ENCODE data around the gene TRPM6. TPM values are rescaled to one million over a fixed set of nuclear protein-coding genes. Genes with fewer than 3 reads are reported as not detected.

Gene TRPM6
- polyA plus RNA-seq, 1 donor from 2014 or later = not detected

DNA sequence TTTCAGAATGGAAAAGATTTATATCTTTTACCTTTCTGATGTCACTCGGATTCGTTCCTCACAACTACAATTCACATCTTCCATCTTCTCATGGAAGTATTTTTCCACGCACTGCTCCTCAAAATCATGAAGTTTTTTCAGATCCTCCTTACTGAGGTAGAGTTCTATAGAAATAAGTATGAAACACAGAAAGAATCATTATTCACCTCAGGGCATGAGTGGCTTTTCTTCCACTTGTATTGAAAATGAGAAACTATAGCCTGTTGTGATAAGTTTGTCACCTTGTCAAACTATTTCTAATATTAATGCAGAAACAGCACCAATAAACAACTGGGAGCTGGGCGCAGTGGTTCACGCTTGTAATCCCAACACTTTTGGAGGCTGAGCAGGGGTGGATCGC is 116.0 kb downstream of the TRPM6 start:
- H3K36me3 Mint-ChIP-seq = no peaks in the 10 kb centered on the region
- no peaks in the 10 kb centered on the region for H3K4me1 Mint-ChIP-seq
- no peaks in the 10 kb centered on the region for H3K9me3 Mint-ChIP-seq
- H3K27ac Mint-ChIP-seq = no peak overlapping the region
- H3K4me3 Mint-ChIP-seq = no peak overlapping the region
- H3K27me3 Mint-ChIP-seq = peaks cover 8% of the 10 kb centered on the region

DNA sequence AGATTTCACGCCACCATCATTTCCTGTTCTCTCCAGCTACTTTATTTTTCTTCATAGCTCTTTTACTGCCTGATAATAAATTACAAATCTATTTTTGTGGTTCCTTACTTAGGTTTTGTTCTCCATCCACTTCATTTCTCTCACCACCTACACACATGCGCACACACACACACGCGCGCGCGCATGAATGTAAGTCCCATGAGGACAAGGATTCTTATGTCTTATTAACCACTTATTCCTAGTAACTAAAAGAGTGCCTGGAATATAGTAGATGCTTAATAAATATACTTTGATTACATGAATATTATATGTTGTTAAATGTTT is 116.5 kb downstream of the TRPM6 start:
- no peaks in the 10 kb centered on the region for H3K36me3 Mint-ChIP-seq
- no peaks in the 10 kb centered on the region for H3K4me1 Mint-ChIP-seq
- no peaks in the 10 kb centered on the region for H3K9me3 Mint-ChIP-seq
- peak overlapping the region in 1 of 3 donors; percentile 76 for H3K27ac Mint-ChIP-seq
- peaks cover 8% of the 10 kb centered on the region for H3K27me3 Mint-ChIP-seq
- H3K4me3 Mint-ChIP-seq = no peak overlapping the region

DNA sequence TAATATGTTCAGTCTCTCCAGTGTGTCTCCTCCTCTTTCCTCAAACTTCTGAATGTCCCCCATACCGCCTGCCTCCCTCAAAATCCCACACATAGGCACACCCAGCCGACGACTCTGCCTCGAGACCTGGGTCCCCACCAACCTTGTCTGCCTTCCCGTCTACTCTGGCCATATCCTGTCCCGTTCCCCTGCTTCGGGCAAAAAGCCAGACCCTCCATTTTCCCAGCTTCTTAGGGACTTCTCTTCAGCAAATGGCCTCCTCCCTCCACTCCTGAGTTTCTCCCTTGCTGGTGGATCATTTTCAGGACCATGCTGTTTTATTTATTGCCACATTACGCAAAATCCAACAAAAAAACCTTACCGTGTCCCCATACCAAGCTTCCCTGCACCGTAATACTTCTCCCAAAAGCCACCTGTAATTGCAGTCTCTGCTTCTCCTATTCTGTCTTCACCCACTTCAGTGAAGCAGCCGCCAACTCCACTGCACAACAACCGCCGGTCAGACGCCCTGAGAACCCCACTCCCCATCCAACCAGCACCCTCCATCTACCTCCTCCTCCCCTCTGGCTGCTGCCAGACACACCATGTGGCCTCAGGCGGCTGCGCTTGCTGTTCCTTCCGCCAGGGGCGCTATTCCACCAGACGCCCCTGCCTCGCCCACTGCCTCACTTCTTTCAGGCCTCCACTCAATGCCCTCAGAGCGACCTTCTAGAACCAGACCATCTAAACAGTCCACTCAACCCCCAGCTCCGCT is 117.0 kb downstream of the TRPM6 start:
- Mint-ChIP-seq H3K27ac (peak overlapping the region in 2 of 3 donors; percentile 7 to 76), H3K4me3 (no peak overlapping the region), H3K4me1 (no peaks in the 10 kb centered on the region), H3K36me3 (no peaks in the 10 kb centered on the region), H3K9me3 (no peaks in the 10 kb centered on the region), H3K27me3 (peaks cover 8% of the 10 kb centered on the region)

DNA sequence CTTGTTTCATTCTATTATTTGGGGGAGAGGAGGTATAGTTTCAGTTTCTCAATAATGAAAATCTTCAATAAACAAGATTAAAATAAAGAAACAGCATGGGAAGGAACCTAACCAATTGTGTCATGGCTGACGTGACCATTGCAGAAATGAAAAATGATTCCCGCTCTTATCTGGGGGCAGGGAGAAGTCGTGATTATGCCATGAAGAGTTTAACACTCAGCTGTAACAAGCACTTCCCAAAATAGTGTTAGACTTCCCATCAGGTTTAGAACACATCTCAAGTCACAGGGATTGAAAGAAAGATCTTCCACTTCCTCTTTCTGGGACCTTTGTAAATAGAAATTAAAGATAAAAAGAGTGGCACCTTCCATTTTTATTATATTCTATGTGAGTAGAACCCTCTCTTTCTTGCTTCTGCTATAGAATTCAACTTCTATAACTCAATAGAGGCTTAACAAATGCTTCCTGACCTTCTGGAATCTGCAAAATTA is 122.2 kb downstream of the TRPM6 start:
- H3K9me3 Mint-ChIP-seq = no peaks in the 10 kb centered on the region
- no peak overlapping the region for H3K4me3 Mint-ChIP-seq
- H3K36me3 Mint-ChIP-seq = no peaks in the 10 kb centered on the region
- H3K4me1 Mint-ChIP-seq = peaks cover 0 to 2% (median 0%) of the 10 kb centered on the region in 3 donors
- H3K27me3 Mint-ChIP-seq = peaks cover 2% of the 10 kb centered on the region
- no peak overlapping the region for H3K27ac Mint-ChIP-seq

DNA sequence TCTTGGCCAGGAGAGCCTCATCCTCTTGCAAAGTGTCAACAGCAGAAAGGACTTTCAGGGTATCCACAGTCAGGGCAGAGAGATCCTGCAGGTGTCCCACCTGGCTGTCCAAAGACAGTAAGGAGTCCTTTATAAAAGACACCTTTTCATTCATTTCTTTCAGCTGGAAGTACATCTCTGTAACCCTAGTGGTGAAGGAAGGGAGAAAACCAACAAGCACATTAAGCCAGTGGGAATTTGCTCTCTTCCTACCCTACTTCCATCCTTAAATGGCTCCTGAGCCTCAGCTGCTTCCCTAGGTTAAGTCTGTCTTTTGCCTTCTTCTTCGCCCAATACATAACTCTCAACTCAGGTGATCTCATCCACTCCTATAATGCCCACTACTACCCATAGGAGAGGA is 124.8 kb downstream of the TRPM6 start:
- H3K27ac Mint-ChIP-seq = no peak overlapping the region
- H3K36me3 Mint-ChIP-seq = no peaks in the 10 kb centered on the region
- peaks cover 0 to 2% (median 0%) of the 10 kb centered on the region in 3 donors for H3K4me1 Mint-ChIP-seq
- H3K27me3 Mint-ChIP-seq = no peaks in the 10 kb centered on the region
- H3K4me3 Mint-ChIP-seq = no peak overlapping the region
- H3K9me3 Mint-ChIP-seq = no peaks in the 10 kb centered on the region

DNA sequence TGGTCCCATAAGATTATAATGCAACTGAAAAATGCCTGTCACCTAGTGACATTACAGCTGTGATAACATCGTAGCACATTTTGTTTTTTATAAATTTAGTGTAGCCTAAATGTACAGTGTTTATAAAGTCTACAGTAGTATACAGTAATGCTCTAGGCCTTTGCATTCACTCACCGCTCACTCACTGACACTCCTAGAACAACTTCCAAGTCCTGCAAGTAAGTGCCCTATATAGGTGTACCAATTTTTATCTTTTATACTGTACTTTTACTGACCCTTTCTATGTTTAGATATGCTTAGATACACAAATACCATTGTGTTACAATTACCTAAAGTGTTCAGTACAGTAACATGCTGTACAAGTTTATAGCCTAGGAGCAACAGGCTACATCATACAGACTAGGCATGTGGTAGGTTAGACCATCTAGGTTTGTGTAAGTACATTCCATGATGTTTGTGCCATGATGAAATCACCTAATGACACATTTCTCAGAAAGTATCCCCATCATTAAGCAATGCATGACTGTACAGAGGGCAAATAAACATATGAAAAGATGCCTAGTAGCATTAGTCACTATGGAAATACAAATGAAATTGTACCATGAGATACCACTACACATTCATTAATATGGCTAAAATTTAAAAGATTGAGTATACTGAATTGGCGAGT is 127.6 kb downstream of the TRPM6 start:
- Mint-ChIP-seq H3K27me3 (no peaks in the 10 kb centered on the region), H3K4me3 (no peak overlapping the region)

DNA sequence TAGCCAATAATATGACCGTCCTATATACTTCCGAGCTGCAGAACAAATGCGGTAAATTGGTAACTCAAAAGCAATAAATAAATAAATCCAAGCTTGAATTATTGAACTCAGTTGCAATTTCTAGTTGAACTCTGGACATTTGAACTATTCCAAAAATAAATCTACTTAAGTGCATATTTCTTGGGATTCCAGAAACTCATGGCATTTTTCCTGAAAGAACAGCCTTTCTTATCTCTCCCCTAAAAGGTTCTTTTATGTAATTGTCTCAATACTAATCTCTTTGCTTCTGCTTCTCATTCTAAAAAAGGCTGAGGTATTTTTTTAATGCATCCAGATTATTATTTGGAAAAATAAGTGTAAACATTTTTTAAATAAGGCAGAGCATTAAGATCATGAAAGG is 131.7 kb downstream of the TRPM6 start:
- Mint-ChIP-seq H3K36me3 (peaks cover 2% of the 10 kb centered on the region), H3K27ac (no peak overlapping the region), H3K27me3 (peaks cover 2% of the 10 kb centered on the region), H3K9me3 (no peaks in the 10 kb centered on the region), H3K4me3 (no peak overlapping the region), H3K4me1 (no peaks in the 10 kb centered on the region)

More for the DNA sequence above, 127.6 kb downstream of the TRPM6 start:
- H3K4me1 Mint-ChIP-seq = no peaks in the 10 kb centered on the region
- no peaks in the 10 kb centered on the region for H3K9me3 Mint-ChIP-seq
- H3K27ac Mint-ChIP-seq = no peak overlapping the region
- peaks cover 2% of the 10 kb centered on the region for H3K36me3 Mint-ChIP-seq

DNA sequence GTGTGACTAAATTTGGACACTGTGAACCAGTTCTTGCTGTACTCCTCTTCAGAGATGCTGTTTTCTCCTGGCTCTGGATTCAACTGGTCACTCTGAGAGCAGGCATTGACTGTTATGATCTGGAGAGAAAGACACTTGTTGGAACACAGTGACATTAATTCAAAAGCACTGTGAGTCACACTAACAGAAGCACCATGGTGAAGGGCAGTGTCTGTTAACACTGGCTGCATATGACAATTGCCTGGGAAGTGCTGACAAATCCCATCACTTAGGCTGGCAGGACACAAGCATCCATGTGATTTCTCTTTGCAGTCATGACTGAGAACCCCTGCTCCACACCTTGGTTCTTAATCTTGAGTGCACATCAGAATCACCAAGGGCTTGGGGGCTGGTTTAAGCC is 132.4 kb downstream of the TRPM6 start:
- Mint-ChIP-seq H3K36me3 (peaks cover 2% of the 10 kb centered on the region), H3K27ac (no peak overlapping the region), H3K4me1 (no peaks in the 10 kb centered on the region), H3K27me3 (peaks cover 2% of the 10 kb centered on the region), H3K9me3 (no peaks in the 10 kb centered on the region), H3K4me3 (no peak overlapping the region)

DNA sequence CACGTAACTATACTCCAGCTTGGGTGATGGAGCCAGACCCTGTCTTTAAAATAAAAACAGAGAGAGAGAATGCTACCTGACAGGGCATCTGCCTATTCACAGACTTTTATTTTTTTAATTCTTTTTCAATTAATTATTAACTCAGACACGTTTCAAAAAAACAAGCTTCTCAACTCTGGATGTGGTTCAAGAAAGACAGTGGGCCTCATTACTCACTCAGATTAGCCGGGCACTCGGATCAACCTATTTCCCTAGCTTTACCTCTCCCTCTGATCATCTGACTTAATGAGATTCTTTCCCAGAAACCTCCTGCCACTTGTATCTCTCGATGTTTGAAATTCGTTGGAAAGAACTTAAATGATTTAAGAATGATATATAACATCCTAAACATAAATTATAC is 134.1 kb downstream of the TRPM6 start:
- Mint-ChIP-seq H3K4me3 (no peak overlapping the region), H3K27me3 (peaks cover 2% of the 10 kb centered on the region), H3K9me3 (no peaks in the 10 kb centered on the region), H3K36me3 (peaks cover 2% of the 10 kb centered on the region), H3K27ac (no peak overlapping the region), H3K4me1 (no peaks in the 10 kb centered on the region)

DNA sequence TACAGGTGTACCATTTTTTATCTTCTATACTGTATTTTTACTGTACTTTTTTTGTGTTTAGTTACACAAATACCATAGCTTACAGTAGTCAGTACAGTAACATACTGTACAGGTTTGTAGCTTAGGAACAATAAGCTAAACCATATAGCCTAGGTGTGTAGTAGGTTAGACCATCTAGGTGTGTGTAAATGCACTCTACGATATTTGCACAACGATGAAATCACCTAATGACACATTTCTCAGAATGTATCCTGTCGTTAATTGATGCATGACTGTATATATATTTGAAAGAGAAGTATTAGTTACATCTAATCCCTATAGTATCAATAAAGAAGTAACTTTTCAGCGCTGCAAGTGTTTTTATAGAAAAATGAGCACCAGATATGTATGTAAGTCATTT is 138.8 kb downstream of the TRPM6 start:
- Mint-ChIP-seq H3K27me3 (peaks cover 8% of the 10 kb centered on the region), H3K9me3 (no peaks in the 10 kb centered on the region), H3K36me3 (peaks cover 1% of the 10 kb centered on the region), H3K4me3 (no peak overlapping the region), H3K4me1 (no peaks in the 10 kb centered on the region), H3K27ac (no peak overlapping the region)

DNA sequence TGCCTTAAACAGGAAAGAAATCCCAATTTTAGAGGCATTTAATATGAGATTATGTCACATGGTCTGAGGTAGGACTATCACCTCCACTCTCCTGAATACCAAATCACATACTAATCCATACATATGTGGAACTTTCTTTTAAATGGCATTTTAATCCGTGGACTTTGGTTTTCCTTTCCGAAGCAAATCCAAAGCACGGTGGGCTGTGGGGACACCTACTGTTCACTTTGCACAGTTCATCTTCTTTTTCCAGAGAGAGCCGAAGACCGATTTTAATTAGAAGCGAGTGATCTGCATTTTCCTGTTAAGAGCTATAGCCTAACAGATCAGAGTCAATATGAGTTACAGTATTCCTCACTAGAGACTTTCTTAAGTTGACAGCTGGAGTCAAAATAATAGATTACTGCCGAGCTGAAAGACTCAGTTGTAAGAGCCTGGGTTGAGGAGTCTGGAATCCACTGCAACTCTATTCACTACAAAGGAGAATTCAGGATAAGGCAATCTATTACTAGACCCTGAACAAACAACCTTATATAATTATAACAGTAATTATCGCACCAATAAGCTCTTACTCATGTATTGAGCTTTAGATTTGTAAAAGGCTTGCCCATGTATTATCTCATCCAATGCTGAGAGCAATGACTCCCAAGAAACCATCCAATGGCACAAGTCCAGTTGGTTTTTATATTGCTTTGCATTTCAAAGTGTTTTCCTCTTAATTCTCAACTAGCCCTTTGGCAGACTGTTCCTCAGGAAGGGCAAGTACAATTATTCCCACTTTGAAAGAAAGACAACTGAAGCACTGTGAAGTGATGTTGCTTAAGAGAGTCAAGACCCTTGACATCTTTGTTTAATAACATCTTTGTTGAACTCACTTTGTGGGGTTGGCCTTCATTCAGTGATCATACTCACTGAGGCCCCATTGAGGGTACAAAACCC is 144.7 kb downstream of the TRPM6 start:
- Mint-ChIP-seq H3K9me3 (no peaks in the 10 kb centered on the region), H3K27ac (no peak overlapping the region), H3K36me3 (peaks cover 1% of the 10 kb centered on the region), H3K4me3 (no peak overlapping the region), H3K4me1 (peaks cover 0 to 3% (median 0%) of the 10 kb centered on the region in 3 donors), H3K27me3 (peaks cover 8% of the 10 kb centered on the region)

DNA sequence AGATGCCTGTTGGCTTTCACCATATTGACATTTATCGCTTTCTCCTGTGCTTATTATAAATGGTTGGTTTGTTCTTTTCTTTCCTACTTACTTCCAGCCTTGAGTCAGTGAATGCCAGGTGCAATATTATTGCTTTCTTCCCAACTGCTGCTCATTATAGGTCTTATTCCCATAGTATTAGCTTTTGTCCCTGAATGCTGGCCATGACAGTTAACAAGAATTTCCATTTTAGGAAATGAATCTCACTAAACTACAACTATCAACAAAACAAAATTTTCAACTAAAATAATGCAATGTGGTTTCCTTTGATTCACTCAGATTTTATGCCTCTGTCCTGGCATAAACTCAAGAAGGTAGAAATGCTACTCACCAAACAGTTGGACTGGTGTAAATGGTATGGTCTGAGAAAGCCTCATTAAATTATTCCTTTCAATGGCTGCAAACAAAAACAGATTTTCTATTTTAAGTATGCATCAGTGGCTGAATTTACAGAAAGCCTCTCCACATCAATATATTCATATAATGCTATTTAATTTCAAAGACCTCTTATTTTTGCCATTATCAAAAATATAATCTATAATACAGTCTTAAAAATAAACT is 145.4 kb downstream of the TRPM6 start:
- peaks cover 1% of the 10 kb centered on the region for H3K36me3 Mint-ChIP-seq
- no peaks in the 10 kb centered on the region for H3K9me3 Mint-ChIP-seq
- H3K4me1 Mint-ChIP-seq = peaks cover 0 to 3% (median 0%) of the 10 kb centered on the region in 3 donors
- peaks cover 8% of the 10 kb centered on the region for H3K27me3 Mint-ChIP-seq
- no peak overlapping the region for H3K4me3 Mint-ChIP-seq
- H3K27ac Mint-ChIP-seq = no peak overlapping the region

DNA sequence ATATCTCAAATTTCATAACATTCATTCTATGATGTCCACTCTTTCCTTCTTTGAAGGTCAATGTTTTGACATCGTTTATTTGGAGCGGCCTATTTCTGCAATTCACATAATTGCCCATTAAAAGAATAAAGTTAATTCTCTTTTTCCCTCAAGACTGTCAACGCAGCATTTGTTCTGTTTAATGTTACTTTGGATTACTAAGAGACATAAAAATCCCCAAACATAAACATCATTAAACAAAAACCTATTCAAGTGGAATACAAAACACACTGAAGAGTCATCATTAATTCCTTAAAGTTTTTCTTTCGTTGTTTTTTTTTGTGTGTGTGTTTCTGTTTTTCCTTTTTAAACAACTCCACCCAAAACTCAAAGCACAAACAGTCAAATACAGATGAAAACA is 151.1 kb downstream of the TRPM6 start:
- Mint-ChIP-seq H3K36me3 (no peaks in the 10 kb centered on the region), H3K4me1 (no peaks in the 10 kb centered on the region), H3K4me3 (no peak overlapping the region), H3K9me3 (no peaks in the 10 kb centered on the region), H3K27ac (no peak overlapping the region), H3K27me3 (peaks cover 5% of the 10 kb centered on the region)

DNA sequence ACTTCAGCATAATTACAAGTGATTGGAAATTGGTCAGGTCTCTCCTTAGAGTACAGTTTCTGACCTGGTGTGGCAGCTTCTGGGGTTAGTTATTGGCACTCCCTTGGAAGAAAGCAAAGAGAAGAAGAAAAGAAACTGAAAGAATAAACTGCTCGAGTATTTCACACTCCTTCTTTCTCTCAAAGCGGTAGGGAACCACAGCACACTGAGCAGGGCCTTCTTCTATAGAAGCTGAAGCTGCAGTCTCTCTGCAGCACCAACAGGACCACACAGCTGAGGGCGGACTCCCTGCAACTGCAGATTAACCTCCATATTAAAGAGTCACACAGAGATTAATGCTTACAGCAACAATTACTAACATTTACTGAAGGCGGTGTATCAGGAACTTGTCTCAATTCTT is 152.0 kb downstream of the TRPM6 start:
- Mint-ChIP-seq H3K4me1 (no peaks in the 10 kb centered on the region), H3K9me3 (no peaks in the 10 kb centered on the region), H3K4me3 (no peak overlapping the region), H3K27ac (no peak overlapping the region), H3K27me3 (peaks cover 5% of the 10 kb centered on the region), H3K36me3 (no peaks in the 10 kb centered on the region)
